ENCODE data around the gene CECR2.

Gene CECR2

GRCh38 chr22:17380359-17381087 lies 11.3 kb downstream of the CECR2 start:
- Histone ChIP-seq H3K27me3 (replicated peaks; ENCODE audit: control insufficient read depth, insufficient read depth, low read length) (no peaks in the 10 kb centered on the region), H3K36me3 (ENCODE audit: control insufficient read depth, insufficient read depth, low read length) (no peaks in the 10 kb centered on the region), H3K4me3 (replicated peaks; ENCODE audit: low read depth, low read length) (no peak overlapping the region)
- DNase-seq (ENCODE audit: extremely low read depth, insufficient read length), result no peak
- TF ChIP-seq CTCF (IDR thresholded peaks at IDR 0.05; ENCODE audit: insufficient read depth, low read length, poor library complexity, severe bottlenecking), result no peak

GRCh38 chr22:17381192-17381913 lies 12.1 kb downstream of the CECR2 start:
- no peak for TF ChIP-seq CTCF (IDR thresholded peaks at IDR 0.05; ENCODE audit: insufficient read depth, low read length, poor library complexity, severe bottlenecking)
- Histone ChIP-seq H3K4me3 (replicated peaks; ENCODE audit: low read depth, low read length) (no peak overlapping the region), H3K36me3 (ENCODE audit: control insufficient read depth, insufficient read depth, low read length) (no peaks in the 10 kb centered on the region), H3K27me3 (replicated peaks; ENCODE audit: control insufficient read depth, insufficient read depth, low read length) (no peaks in the 10 kb centered on the region)
- no peak for DNase-seq (ENCODE audit: extremely low read depth, insufficient read length)

- Histone ChIP-seq H3K27me3 (replicated peaks; ENCODE audit: control insufficient read depth, insufficient read depth, low read length) (no peaks in the 10 kb centered on the region), H3K4me3 (replicated peaks; ENCODE audit: low read depth, low read length) (no peak overlapping the region), H3K36me3 (ENCODE audit: control insufficient read depth, insufficient read depth, low read length) (no peaks in the 10 kb centered on the region)
- DNase-seq (ENCODE audit: extremely low read depth, insufficient read length), result no peak
- no peak for TF ChIP-seq CTCF (IDR thresholded peaks at IDR 0.05; ENCODE audit: insufficient read depth, low read length, poor library complexity, severe bottlenecking)
Observed at GRCh38 chr22:17384612-17385330, 15.5 kb downstream of the CECR2 start.

- H3K36me3 ChIP-seq (ENCODE audit: control insufficient read depth, insufficient read depth, low read length), result no peaks in the 10 kb centered on the region
- H3K4me3 ChIP-seq (replicated peaks; ENCODE audit: low read depth, low read length), result no peak overlapping the region
- H3K27me3 ChIP-seq (replicated peaks; ENCODE audit: control insufficient read depth, insufficient read depth, low read length), result no peaks in the 10 kb centered on the region; the same call in 1 of the 2 replicates
- DNase-seq (ENCODE audit: extremely low read depth, insufficient read length), result no peak
- TF ChIP-seq CTCF (IDR thresholded peaks at IDR 0.05; ENCODE audit: insufficient read depth, low read length, poor library complexity, severe bottlenecking), result no peak
Observed at GRCh38 chr22:17387356-17387755, 18.1 kb downstream of the CECR2 start.

GRCh38 chr22:17388235-17388634 lies 19.0 kb downstream of the CECR2 start:
- TF ChIP-seq CTCF (IDR thresholded peaks at IDR 0.05; ENCODE audit: insufficient read depth, low read length, poor library complexity, severe bottlenecking), result no peak
- no peak for DNase-seq (ENCODE audit: extremely low read depth, insufficient read length)
- Histone ChIP-seq H3K4me3 (replicated peaks; ENCODE audit: low read depth, low read length) (no peak overlapping the region), H3K36me3 (ENCODE audit: control insufficient read depth, insufficient read depth, low read length) (no peaks in the 10 kb centered on the region), H3K27me3 (replicated peaks; ENCODE audit: control insufficient read depth, insufficient read depth, low read length) (no peaks in the 10 kb centered on the region; the same call in 1 of the 2 replicates)

All from GM06990 (cell line).